Activated effector memory CD4-positive, alpha-beta T cell treated with Interleukin-2 at 50 U/mL for 16 hours (primary cell): ENCODE results near the gene KIAA1328.
"Not testable (repeated sequence)": the region's sequence is repeated elsewhere in the genome, so short reads cannot be mapped to it uniquely, and the experiment has no call there.

Experiments used
- DNase-seq: peaks from one replicate; pipeline ENCODE4 v3.0.0-alpha.2; 2020

Gene KIAA1328

GRCh38 chr18:36888778-36889177 lies 59.9 kb downstream of the KIAA1328 start:
- no peak for DNase-seq

- DNase-seq, result no peak
Measured at GRCh38 chr18:36889321-36889720, 60.4 kb downstream of the KIAA1328 start.

DNA sequence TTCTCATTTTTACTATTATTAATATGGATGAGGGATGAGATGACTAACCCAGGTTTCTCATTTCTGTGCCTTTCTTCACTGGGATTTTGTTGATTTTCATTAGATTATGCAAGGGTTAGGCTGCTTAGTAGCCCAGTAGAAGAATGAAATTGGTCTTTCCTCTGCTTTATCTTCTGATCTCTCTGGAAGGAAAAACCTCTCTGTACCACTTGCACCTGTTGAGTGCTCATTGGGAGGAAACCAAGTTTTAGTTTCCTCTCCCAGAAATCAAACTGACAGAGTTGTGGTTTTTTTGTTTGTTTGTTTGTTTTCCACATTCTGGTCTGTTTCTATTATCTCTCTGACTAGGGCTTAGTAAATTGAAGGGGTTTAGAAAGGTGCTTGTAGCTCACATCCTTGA lies 60.8 kb downstream of the KIAA1328 start:
- DNase-seq, result no peak

- no peak for DNase-seq
Measured at GRCh38 chr18:36890598-36890997, 61.7 kb downstream of the KIAA1328 start.

DNA sequence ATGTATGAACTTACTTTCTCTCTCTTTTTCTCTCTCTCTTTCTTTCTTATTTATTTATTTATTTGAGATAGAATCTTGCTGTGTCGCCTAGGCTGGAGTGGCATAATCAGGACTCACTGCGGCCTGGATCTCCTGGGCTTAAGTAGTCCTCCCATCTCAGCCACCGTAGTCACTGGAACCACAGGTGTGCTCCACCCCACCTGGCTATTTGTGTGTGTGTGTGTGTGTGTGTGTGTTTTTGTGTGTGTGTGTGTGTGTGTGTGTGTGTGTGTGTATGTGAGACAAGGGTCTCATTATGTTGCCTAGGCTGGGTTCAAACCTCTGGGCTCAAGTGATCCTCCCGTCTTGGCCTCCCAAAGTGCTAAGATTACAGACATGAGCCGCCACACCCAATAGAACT lies 64.3 kb downstream of the KIAA1328 start:
- no peak for DNase-seq

- no peak for DNase-seq
Measured at GRCh38 chr18:36895606-36896005, 66.7 kb downstream of the KIAA1328 start.

- no peak for DNase-seq
Measured at GRCh38 chr18:36897253-36897652, 68.3 kb downstream of the KIAA1328 start.

- DNase-seq, result no peak
Measured at GRCh38 chr18:36899289-36899688, 70.4 kb downstream of the KIAA1328 start.

- no peak for DNase-seq
Measured at GRCh38 chr18:36900466-36900865, 71.5 kb downstream of the KIAA1328 start.

- no peak for DNase-seq
Measured at GRCh38 chr18:36901277-36901701, 72.4 kb downstream of the KIAA1328 start.

GRCh38 chr18:36903215-36903928 lies 74.4 kb downstream of the KIAA1328 start:
- DNase-seq, result no peak

DNA sequence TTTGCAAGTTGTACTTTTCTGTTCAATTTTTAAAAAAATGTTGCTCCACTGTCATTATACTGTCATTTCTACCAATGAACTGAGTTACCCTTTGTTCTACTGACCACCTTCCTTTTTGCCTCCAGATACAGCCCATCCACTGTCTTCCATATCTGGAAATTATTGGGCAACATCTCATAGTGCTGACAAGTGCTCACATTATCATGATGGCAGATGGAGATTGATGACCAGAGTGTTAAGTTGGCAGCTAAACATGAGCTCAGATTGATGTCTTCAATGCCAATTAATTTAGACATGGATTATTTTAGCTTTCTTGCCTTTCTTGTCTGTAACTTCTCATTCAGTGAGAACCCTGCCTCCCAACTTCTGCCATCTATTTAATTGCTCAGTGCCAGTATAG lies 76.6 kb downstream of the KIAA1328 start:
- DNase-seq, result no peak

GRCh38 chr18:36909282-36909681 lies 80.4 kb downstream of the KIAA1328 start:
- DNase-seq, result not testable (repeated sequence)

GRCh38 chr18:36912887-36913286 lies 84.0 kb downstream of the KIAA1328 start:
- no peak for DNase-seq

GRCh38 chr18:36917907-36918306 lies 89.0 kb downstream of the KIAA1328 start:
- DNase-seq, result no peak

DNA sequence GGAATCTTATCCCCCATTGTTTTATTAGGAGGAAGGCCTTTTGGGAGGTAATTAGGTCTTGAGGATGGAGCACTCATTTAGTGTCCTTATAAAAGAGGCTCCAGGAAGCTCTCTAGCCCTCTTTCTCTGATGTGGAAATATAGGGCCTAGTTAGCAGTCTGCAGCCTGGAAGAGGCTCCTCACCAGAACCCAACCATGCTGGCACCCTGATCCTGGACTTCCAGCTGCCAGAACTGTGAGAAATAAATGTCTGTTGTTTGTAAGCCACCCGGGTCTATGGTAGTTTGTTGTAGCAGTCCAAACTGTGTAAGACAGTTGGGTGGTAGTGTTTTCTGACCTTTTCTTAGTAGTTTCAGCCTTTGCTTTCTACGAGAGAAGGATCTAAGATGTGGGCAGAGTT lies 100.7 kb downstream of the KIAA1328 start:
- DNase-seq, result no peak

DNA sequence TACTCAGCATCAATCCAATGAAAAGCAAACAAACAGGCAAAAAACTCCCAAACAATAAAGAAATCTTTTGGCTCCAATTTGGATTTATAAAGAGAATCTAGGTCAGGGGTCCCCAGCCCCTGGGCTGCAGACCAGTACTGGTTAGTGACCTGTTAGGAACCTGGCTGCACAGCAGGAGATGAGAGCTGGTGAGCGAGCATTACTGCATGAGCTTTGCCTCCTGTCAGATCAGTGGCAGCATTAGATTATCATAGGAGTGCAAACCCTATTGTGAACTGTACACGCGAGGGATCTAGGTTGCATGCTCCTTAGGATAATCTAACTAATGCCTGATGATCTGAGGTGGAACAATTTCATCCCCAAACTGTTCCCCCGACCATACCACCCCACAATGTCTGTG lies 102.2 kb downstream of the KIAA1328 start:
- DNase-seq, result no peak

DNA sequence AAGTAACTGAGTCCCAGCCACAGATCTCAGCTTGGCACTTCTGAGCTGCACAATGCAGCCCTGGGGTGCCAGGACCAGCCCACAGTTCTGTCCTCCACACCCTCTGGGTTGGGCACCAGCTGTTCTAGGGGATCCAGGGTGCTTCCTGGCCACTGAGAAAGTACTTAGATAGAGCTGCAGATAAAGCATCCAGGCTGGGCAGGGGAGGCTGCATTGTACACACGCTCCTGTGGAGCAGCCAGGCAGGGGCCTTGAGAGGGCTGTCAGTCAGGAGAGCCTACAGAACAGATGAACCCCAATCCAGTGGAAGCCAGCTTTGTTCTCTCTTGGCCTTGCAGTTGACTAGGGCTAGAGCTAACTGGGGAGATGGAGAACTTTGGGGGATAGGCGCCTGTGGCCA lies 104.6 kb downstream of the KIAA1328 start:
- no peak for DNase-seq

DNA sequence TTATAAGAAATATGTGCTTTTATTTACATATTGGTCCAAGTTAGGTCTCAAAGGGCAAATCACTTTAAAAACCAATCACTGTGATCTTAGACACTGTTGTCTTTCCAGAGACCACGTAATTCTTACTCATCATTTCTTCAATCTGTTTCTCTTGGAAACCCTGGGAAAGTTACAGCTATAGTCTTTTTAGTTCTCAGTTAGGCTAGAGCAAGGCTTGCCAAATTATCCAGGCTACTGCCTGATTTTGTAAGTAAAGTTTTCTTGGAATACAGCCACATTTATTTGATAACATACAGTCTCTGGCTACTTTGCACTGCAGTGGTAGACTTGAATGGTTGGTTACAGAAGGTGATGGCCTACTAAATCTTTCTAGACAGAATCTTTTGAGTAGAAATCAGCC lies 106.0 kb downstream of the KIAA1328 start:
- no peak for DNase-seq

- DNase-seq, result no peak
Measured at GRCh38 chr18:36942264-36942663, 113.3 kb downstream of the KIAA1328 start.

DNA sequence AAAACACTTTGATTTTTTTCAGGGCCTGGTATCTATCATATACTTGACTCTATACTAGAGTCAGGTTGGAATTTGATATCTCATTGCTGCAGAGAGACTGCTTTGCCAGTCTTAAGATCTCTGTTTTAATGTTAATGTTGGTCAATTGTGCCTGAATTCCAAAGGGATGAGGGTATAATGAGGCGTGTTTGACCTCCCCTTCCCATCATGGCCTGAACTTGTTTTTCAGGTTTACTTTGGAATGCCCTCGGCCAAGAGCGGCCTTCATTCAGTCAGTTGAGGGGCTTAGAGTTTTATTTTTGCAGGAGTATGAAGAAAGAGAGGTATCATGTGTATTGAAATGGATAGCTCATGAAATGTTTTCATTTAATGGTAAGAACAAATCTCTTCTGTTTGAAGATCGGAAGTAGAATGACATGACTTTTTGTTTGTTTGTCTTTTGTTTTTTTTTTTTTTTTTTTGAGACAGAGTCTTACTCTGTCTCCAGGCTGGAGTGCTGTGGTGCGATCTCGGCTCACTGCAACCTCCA lies 119.0 kb downstream of the KIAA1328 start:
- DNase-seq, result no peak

- DNase-seq, result no peak
Measured at GRCh38 chr18:36950282-36950681, 121.4 kb downstream of the KIAA1328 start.

DNA sequence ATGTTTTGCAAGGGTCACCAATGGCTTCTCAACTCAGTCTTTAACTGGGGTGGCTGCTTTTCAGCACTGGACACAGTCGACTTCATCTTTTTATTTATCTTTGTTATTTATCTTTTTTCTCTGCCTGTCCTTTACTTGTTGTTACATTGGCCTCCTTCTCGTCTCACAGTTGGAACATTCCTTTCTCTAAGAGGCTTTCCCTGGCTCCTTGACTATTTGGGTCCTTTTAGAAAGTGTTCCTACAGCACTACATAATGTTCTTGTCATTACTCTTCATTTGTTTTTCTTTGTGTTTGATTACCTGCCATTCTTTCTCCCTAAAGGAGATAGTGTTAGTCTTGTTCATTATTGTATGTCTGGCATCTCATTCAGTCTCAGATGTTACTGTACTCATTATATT lies 122.0 kb downstream of the KIAA1328 start:
- DNase-seq, result no peak

- DNase-seq, result no peak
Measured at GRCh38 chr18:36953047-36953446, 124.1 kb downstream of the KIAA1328 start.

DNA sequence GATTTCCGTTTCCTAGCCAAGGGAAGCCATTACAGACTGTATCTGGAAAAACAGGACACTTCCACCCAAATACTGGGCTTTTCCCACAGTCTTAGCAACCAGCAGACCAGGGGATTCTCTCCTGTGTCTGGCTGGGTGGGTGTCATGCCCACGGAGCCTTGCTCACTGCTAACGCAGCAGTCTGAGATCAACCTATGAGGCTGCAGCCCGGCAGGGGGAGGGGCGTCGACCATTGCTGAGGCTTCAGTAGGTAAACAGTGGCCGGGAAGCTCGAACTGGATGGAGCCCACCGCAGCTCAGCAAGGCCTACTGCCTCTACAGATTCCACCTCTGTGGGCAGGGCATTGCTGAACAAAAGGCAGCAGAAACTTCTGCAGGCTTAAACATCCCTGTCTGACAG lies 131.1 kb downstream of the KIAA1328 start:
- no peak for DNase-seq
